Suprapubic skin (tissue), 4 donors: Measurements from ENCODE around the gene CTU2. TPM values are rescaled to one million over a fixed set of nuclear protein-coding genes. Genes with fewer than 3 reads are reported as not detected.

Experiments
- DNase-seq, 2 donors: peaks; one replicate each; pipeline ENCODE4 v3.0.0-alpha.2; 2019; ENCODE audit warnings: low spot score in 2 of 2
- H3K27ac ChIP-seq: fragments of 200-600 bp; sonication (generic); one replicate; pipeline ENCODE4 v1.5.1; 2019
- H3K27me3 ChIP-seq: fragments of 200-600 bp; sonication (generic); one replicate; pipeline ENCODE4 v1.5.1; 2019
- H3K36me3 ChIP-seq: fragments of 200-600 bp; sonication (generic); one replicate; pipeline ENCODE4 v1.5.1; 2019
- H3K4me1 ChIP-seq: fragments of 200-600 bp; sonication (generic); one replicate; pipeline ENCODE4 v1.5.1; 2019
- H3K4me3 ChIP-seq: fragments of 200-600 bp; sonication (generic); one replicate; pipeline ENCODE4 v1.5.1; 2019; ENCODE audit warnings: mild to moderate bottlenecking
- H3K9me3 ChIP-seq: fragments of 200-600 bp; sonication (generic); one replicate; pipeline ENCODE4 v1.5.1; 2019
- CTCF ChIP-seq, 2 donors: fragments of 200-600 bp in 1 of 2; fragments of 450-650 bp in 1 of 2; sonication (generic) in 1 of 2; IDR thresholded peaks; one replicate each; pipeline ENCODE4 v1.5.1; 2016 to 2019; ENCODE audit warnings: antibody characterized with exemption in 2 of 2, mild to moderate bottlenecking in 1 of 2, moderate library complexity in 1 of 2
- EP300 ChIP-seq: sonication (generic); formaldehyde crosslinking; IDR thresholded peaks from one replicate; pipeline ENCODE4 v1.6.1; 2017; ENCODE audit warnings: antibody characterized with exemption
- POLR2A ChIP-seq, 2 donors: fragments of 450-650 bp; IDR thresholded peaks; one replicate each; pipeline ENCODE4 v1.6.1; 2017; ENCODE audit warnings: antibody characterized with exemption in 2 of 2, mild to moderate bottlenecking in 2 of 2, moderate library complexity in 2 of 2
- POLR2AphosphoS5 ChIP-seq, 3 donors: sonication (generic); formaldehyde crosslinking; IDR thresholded peaks; one replicate each; pipeline ENCODE4 v1.6.1; 2017; ENCODE audit warnings: antibody characterized with exemption in 3 of 3
- WGBS: methylation state at CpG from one replicate; pipeline ENCODE4 v1.1.5; 2018; 5-methylcytosine and 5-hydroxymethylcytosine counted together
- total RNA-seq, 4 donors: library from RNA; depleted of rRNA; stranded (reverse); fragments of >200 nt; gene quantifications; one replicate each; pipeline ENCODE4 v1.1.0, GENCODE V29; 2016

Gene CTU2
- total RNA-seq, 4 donors from 2014 or later: 7.8 to 17.8 (median 10.9) TPM

GRCh38 chr16:88726408-88726749, 20.1 kb downstream of the CTU2 start:
- H3K4me1 ChIP-seq: no peaks in the 10 kb centered on the region
- WGBS: 92% methylated on average over 8 of the region's 17 CpGs
- H3K27ac ChIP-seq: no peak overlapping the region
- no peaks in the 10 kb centered on the region for H3K27me3 ChIP-seq
- peaks cover 78% of the 10 kb centered on the region for H3K36me3 ChIP-seq
- TF ChIP-seq EP300: no peak
- TF ChIP-seq POLR2A (IDR thresholded peaks at IDR 0.05): no peak
- no peak for TF ChIP-seq CTCF (IDR thresholded peaks at IDR 0.05)
- no peak for TF ChIP-seq POLR2AphosphoS5 (IDR thresholded peaks at IDR 0.05)
- H3K4me3 ChIP-seq: no peak overlapping the region
- no peak for DNase-seq
- no peaks in the 10 kb centered on the region for H3K9me3 ChIP-seq

GRCh38 chr16:88726981-88727380, 20.7 kb downstream of the CTU2 start:
- Histone ChIP-seq H3K9me3 (no peaks in the 10 kb centered on the region), H3K27me3 (no peaks in the 10 kb centered on the region), H3K27ac (no peak overlapping the region), H3K36me3 (peaks cover 78% of the 10 kb centered on the region), H3K4me1 (no peaks in the 10 kb centered on the region), H3K4me3 (no peak overlapping the region)
- TF ChIP-seq EP300: no peak
- TF ChIP-seq POLR2A (IDR thresholded peaks at IDR 0.05): no peak
- no peak for TF ChIP-seq POLR2AphosphoS5 (IDR thresholded peaks at IDR 0.05)
- no peak for TF ChIP-seq CTCF (IDR thresholded peaks at IDR 0.05)
- DNase-seq: no peak
- WGBS: 98% methylated on average over 12 of the region's 28 CpGs

- no peak for TF ChIP-seq EP300
- no peak for TF ChIP-seq POLR2AphosphoS5 (IDR thresholded peaks at IDR 0.05)
- TF ChIP-seq POLR2A (IDR thresholded peaks at IDR 0.05): no peak
- no peak for TF ChIP-seq CTCF (IDR thresholded peaks at IDR 0.05)
- no peak for DNase-seq
- H3K27me3 ChIP-seq: no peaks in the 10 kb centered on the region
- no peaks in the 10 kb centered on the region for H3K4me1 ChIP-seq
- peaks cover 78% of the 10 kb centered on the region for H3K36me3 ChIP-seq
- no peak overlapping the region for H3K27ac ChIP-seq
- 83% methylated on average over 20 of the region's 20 CpGs for WGBS
- no peaks in the 10 kb centered on the region for H3K9me3 ChIP-seq
- H3K4me3 ChIP-seq: no peak overlapping the region
Observed at GRCh38 chr16:88727871-88728270, 21.6 kb downstream of the CTU2 start.

- H3K36me3 ChIP-seq: peaks cover 80% of the 10 kb centered on the region
- H3K4me3 ChIP-seq: no peak overlapping the region
- H3K9me3 ChIP-seq: no peaks in the 10 kb centered on the region
- H3K4me1 ChIP-seq: no peaks in the 10 kb centered on the region
- no peak for TF ChIP-seq POLR2A (IDR thresholded peaks at IDR 0.05)
- TF ChIP-seq POLR2AphosphoS5 (IDR thresholded peaks at IDR 0.05): no peak
- no peak for TF ChIP-seq CTCF (IDR thresholded peaks at IDR 0.05)
- TF ChIP-seq EP300: no peak
- no peaks in the 10 kb centered on the region for H3K27me3 ChIP-seq
- 90% methylated on average over 27 of the region's 34 CpGs for WGBS
- H3K27ac ChIP-seq: no peak overlapping the region
- DNase-seq: no peak
Observed at GRCh38 chr16:88730632-88731607, 24.6 kb downstream of the CTU2 start.

- Histone ChIP-seq H3K9me3 (no peaks in the 10 kb centered on the region), H3K4me3 (no peak overlapping the region), H3K36me3 (peaks cover 80% of the 10 kb centered on the region), H3K27ac (no peak overlapping the region), H3K27me3 (no peaks in the 10 kb centered on the region), H3K4me1 (no peaks in the 10 kb centered on the region)
- no peak for DNase-seq
- WGBS: 75% methylated on average over 14 of the region's 15 CpGs
- TF ChIP-seq POLR2AphosphoS5 (IDR thresholded peaks at IDR 0.05) (no peak), CTCF (IDR thresholded peaks at IDR 0.05) (no peak)
Observed at GRCh38 chr16:88731699-88732098, 25.4 kb downstream of the CTU2 start.
